G401.6 (cell line): ENCODE measurements around the gene GNAZ.

Source experiments
- FAIRE-seq: peaks from 2 replicates; lab custom pipeline; 2012; peaks lifted over from hg19 to GRCh38; lab: Jason Lieb, UNC

The GNAZ gene

DNA sequence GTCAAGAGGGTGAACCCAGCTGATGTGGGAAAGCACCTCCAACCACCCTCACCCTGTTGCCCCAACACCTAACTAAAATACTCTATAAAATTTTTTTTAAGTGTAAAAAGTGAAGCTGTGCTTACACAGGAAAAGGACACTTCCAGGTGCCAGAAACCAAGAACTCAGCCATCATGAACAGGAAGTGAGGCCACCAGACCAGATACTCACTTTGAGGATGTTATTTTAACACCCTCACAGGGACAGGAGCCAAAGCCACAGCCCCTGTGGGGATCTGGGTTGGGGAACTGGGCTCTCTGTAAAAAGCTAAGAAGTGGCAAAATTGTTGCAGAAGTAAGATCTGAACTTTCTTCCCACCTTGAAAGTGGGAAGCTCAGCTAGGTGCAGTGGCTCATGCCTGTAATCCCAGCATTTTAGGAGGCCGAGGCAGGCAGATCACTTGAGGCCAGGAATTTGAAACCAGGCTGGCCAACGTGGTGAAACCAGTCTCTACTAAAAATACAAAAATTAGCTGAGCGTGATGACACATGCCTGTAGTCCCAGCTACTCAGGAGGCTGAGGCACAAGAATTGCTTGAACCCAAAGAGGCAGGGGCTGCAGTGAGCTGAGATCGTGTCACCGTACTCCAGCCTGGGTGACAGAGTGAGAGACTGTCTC, 67.7 kb downstream of the GNAZ start:
- FAIRE-seq: no peak

DNA sequence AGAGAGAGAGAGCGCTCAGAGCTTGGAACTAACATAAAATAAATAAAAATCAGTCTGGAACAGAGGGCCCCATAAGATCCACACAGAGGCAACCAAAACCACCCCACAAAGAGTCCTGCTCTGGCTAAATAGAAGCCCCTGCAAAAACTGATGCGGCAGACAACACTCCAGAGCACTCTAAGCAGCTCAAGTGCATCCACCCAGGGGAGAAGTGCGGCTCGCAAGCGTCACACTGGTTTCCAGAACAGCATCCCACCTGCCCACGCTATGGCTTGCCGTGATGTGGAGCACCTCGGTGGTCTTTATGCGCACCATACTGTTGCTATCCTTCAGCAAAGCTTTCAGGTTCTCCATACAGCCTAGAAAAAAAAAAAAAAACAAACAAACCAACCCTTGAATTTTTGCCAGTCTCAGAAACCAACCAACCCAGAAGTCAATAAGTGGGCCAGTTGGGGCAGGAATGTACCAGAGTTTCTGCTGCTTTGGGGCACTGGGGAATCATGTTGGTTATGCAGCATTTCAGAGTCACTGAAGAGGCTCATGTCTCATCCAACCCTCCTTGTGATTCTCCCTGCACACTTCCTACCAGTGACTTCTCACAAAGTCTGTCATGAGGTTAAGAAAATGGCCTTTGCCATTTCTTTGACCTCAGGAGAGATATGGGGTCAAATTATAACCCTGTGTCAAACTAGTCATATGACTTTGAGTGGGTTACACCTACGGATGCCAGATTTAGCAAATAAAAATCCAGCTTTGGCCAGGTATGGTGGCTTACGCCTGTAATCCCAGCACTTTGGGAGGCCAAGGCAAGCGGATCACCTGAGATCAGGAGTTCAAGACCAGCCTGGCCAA, 68.5 kb downstream of the GNAZ start:
- FAIRE-seq: no peak

- FAIRE-seq: no peak
Observed at GRCh38 chr22:23140385-23140784, 70.1 kb downstream of the GNAZ start.

GRCh38 chr22:23142546-23143105, 72.3 kb downstream of the GNAZ start:
- no peak for FAIRE-seq

DNA sequence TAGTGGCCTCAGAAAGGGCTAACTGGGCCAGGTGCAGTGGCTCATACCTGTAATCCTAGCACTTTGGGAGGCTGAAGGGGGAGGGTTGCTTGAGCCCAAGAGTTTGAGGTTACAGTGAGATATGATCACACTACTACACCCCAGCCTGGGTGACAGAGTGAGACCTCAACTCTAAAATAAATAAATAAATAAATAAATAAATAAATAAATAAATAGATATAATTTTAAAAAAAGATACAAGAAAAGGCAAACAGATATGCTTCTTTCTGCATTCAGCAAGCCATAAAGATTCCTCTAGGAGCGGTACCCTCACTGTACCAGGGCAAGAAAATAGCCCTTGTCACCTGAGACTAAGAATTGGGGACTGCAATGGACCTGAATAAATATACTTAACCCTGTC, 72.8 kb downstream of the GNAZ start:
- no peak for FAIRE-seq

- FAIRE-seq: no peak
Observed at GRCh38 chr22:23144432-23144831, 74.1 kb downstream of the GNAZ start.

- FAIRE-seq: peak; percentile 91
Observed at GRCh38 chr22:23144932-23145877, 74.9 kb downstream of the GNAZ start, which contains the start of gene RAB36. RAB36 (plus strand) TSS chr22:23145477; CDS start chr22:23146617, 1,140 bp downstream.

DNA sequence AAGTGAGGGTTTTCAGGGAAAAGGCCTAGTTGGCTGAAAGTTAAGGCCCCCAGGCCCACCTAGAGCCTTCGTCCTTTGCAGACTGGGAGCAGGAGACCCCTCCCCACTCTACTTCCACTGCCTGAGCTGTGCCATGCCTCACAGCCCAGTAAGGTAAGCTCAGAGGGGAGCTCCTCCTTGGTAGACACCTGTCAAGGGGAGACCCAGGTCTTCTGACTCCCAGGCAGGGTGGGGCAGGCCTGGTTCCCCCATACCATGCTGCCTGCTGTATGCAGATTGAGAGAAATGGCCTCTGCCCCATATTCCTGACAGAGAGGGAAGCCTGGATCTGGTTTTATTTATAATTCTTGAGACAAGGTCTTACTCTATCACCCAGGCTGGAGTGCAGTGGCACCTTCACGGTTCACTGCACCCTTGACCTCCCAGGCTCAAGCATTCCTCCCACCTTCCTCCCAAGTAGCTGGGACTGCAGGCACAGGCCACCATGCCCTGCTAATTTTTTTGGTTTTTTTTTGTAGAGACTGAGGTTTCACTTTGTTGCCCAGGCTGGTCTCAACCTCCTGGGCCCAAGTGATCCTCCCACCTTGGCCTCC, 75.7 kb downstream of the GNAZ start:
- no peak for FAIRE-seq

DNA sequence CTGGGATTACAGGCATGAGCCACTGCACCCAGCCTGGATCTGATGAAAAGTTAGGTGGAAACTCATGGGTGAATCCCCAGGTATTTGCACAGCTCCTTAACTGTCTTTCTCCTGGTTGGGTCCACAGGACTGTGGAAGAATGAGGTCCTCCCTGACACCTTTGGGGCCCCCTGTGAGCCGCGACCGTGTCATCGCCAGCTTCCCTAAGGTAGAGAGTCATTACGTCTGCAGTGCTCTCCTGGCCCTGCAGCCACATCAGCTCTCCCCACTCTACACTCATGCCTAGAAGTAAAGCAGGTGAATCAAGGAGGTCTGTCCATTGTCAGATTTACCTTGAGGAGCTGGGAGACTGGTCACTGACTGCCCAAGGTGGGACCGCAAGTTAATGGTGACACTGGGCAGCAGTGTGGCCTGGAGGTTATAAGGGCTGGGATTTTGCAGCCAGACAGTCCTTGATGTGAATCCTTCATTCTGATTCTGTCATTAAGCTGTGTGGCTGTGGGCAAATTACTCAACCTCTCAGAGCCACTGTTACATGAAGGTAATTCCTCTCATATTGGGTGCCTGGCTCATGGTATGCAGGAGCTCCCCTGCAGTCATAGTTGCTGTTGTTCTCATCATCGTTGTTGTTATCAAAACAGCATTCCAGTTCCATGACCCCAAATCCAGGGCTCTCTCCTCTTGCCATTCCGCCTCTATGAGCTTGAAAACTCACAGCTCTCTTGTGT, 76.3 kb downstream of the GNAZ start:
- no peak for FAIRE-seq

GRCh38 chr22:23147617-23148387, 77.5 kb downstream of the GNAZ start:
- no peak for FAIRE-seq

DNA sequence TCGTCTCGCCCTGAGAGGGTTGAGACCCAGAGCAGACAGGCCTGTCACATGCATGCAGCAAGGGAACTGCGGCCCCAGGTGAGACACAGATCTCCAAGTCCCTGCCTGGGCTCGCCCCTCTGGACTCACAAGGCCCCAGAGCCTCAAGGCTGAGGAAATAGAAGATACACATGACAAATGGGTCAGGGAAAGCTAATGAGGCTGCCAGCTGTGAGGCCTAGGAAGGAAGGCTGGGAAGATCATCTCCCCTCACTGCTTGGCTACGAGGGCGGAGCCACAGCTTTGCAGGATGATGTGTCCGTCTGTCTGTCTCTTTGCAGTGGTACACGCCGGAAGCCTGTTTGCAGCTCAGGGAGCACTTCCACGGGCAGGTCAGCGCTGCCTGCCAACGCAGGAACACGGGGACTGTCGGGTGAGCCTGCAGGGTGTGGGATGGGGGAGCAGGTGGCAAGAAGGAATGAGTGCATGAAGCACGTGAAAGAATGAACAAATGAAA, 79.5 kb downstream of the GNAZ start:
- FAIRE-seq: no peak

- FAIRE-seq: no peak
Observed at GRCh38 chr22:23150762-23151161, 80.4 kb downstream of the GNAZ start.

GRCh38 chr22:23151827-23152226, 81.5 kb downstream of the GNAZ start:
- FAIRE-seq: no peak

DNA sequence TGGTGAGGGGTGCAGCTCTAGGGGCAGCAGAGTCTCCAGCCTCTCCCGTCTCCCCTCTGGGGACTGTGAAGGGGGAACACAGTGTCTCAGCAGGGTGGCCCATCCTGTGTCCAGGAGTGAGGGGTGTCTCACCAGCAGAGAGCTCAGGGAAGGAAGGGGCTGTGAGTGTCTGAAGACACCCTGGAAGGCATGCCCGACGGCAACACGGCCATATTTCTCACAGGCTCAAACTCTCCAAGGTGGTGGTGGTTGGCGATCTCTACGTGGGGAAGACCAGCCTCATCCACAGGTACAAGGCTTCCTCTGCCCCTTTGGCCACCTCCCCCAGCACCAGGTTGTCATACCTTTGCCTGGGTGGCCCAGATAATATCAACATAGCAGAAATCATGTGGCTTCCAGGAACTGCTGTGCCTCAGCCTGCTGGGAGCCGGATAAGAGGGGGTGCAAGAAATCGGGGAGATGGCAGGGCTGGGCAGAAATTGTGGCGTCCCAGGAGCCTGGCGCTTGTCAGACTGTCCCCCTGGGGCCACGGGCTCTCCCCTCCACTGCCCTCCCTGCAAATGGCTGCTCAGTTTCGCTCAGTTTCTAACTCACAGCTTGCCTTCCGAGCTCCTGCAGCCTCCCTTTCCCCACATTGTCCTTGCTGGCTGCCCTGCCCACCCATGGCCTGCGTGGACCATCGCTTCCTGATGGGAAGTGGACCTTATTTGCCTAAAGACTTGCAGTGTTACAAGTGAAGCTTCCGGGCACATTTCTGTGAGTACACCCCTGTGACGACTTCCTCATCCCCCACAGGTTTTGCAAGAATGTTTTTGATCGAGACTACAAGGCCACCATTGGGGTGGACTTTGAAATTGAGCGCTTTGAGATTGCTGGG, 82.2 kb downstream of the GNAZ start:
- FAIRE-seq: no peak

DNA sequence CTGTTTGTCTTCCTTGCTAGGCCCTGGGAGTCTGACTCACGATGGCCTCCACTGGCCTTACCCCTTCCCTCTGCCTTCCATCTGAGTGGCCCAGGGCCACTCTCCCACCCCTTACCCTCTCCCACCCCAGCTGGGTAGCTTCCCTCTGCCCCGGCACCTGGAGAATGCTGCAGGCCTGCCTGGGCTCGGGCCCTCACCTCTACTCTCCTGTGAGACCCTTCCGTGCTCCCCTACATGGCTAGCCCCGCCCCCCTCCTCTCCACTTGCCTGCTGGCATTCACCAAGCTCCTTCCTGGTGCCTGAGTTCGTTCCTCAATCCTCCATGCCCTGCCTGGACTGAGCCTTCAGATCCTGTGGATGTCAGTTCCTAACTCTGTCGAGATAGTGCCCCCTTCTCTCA, 83.7 kb downstream of the GNAZ start:
- no peak for FAIRE-seq

DNA sequence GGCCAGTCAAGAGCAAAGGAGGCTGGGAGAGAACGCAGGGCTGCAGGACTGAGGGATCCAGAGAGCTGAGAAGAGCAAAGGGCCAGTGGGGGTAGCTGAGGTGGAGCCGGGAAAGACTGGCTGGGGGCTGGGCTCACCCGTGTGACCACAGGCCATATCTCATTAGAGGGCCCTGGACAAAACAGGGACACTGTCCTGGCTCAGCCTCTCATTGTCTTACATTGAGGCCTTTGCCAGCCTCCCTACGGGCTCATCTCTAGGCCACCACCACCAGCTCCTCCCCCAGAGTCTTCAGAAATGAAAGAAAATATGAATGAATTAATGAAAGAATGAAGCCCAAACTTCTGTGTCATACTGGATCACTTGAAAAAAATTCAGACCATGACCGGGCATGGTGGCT, 84.1 kb downstream of the GNAZ start:
- no peak for FAIRE-seq

GRCh38 chr22:23155143-23155542, 84.8 kb downstream of the GNAZ start:
- no peak for FAIRE-seq

- no peak for FAIRE-seq
Observed at GRCh38 chr22:23155831-23156230, 85.5 kb downstream of the GNAZ start.

DNA sequence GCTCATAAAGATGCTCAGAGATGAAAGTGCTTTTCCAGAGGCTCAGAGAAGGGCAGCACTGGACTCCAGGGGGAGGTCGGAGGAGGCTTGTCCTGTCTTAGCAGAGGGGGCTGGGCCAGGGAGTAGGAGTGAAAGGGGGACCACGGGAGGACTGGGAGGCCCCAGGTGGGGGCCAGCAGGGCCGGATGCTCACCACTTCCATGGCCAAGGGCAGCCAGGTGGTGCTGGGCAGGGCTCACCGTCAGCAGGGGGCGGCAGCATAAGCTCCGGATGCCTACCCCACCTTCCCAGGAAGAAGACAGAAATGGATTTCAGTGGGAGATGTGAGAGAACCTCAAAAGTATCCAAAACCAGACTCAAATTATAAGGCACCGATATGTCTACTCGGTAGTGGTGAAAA, 86.0 kb downstream of the GNAZ start:
- FAIRE-seq: no peak
